Raji (cell line): Measurements from ENCODE around the gene TPD52L1.

ENCODE experiments used
- POLR2A ChIP-seq: IDR thresholded peaks from 2 replicates; pipeline ENCODE4 v1.6.1; 2011; ENCODE audit warnings: low read depth, low read length, control low read depth; ENCODE audit not compliant: insufficient read depth

Gene TPD52L1

DNA sequence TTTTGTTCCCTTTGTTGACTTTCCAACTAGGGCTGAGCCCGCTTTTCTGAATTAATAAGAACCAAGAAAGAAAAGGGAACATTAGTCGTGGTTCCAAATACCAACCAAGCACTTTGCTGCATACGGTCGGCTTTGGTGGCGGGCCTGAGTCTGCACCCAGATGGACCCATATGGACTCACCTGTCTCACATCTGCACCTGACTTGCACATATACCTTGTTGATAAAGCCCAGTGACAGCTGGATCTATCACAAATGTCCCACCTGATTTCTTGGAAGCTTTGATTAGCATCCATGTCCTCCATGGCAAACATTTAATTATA lies 39.0 kb downstream of the TPD52L1 start:
- TF ChIP-seq POLR2A, result no peak

DNA sequence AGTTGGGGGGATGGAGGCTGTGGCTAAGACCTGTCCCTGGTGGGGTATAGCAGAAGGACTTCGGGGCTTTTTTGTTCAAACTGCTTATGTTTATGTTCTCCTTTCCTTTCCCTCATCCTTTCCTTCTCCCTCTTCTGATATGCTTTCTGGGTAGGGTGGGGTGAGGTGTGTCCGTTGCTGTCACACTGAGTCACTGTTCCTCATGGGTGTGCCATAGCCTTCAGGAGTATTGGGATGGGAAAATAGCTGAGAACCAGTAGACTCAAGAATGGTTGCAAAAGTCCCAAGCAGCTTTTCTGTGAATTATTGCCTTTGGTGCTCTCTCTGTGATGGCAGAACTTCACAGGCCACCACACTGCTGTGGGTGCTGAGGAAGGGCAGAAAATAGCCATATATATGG lies 39.6 kb downstream of the TPD52L1 start:
- TF ChIP-seq POLR2A, result no peak

DNA sequence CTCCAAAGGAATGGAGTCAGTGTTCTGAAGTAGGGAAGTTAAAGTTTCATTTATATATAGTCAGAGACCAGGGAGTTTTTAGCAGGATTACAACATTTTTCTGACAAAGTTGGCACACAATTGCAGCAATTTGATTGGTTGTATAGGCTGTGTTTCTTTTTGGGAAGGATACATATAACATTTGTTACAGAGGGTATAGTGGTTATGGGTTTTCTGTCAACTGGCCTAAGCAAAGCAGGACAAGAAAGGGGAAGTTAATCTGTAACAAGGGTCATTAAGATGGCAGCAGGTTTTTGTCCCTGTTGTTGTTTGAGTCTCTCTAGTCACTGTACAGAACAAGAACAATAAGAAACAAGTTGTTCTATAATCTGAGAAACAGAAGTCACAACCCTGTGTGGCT lies 41.4 kb downstream of the TPD52L1 start:
- no peak for TF ChIP-seq POLR2A

DNA sequence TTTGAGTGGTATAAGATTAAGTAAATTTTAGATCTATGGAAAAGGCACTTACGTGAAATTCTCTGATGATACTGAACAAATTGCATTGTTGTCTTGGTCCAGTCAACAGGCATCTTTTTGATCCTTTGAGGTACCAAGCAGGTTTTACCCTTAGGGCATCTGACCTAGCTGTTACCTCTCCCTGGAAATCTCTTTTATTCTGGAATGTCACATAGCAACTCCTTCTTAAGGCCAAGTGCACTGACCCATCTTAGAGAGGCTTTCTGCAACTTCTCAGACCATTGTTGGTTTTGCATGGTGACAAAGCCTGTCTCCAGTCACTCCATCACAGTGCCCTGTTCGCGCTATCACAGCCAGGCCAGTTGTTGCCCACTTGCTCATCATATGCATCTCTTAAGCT lies 42.0 kb downstream of the TPD52L1 start:
- TF ChIP-seq POLR2A, result no peak

DNA sequence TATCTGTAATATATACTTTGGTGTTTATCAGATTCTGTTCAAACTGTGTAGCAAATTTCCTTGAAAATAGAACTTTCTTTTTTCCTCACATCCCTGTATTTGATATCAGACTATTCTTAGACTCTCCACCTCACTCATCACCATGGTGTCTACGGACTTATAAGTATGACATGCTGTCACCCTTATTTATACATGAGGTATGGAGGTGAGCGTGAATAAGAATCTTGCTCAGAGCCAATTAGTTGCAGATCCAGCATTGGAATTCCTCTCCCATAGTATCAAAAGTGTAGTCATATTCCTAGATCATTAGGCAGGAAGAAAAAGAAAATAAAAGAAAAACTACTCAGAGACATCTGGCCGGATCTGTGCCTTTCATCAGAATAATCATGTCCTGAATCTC lies 43.0 kb downstream of the TPD52L1 start:
- no peak for TF ChIP-seq POLR2A

DNA sequence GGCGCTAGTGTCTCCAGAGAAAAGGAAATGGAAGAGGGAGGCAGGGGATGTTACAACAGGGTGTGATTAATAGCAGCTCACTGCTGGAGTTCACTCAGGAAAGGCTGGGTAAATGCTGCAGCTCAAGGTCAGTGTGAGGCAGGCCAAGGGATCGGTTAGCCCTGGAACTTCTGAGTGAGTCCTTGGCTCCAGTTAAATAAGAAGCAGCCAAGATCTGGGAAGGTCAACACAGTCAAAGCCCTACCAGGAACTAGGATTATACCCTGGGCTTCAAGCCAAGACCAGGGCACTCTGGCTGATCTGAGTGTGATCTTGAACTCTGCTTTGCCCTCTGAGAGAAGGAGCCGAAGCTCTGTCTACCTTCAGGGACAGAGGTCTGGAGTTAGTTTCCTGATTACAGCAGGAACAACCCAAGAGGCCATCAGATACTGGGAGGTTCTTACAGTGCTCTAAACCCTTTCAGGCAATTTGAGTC lies 44.3 kb downstream of the TPD52L1 start:
- no peak for TF ChIP-seq POLR2A

DNA sequence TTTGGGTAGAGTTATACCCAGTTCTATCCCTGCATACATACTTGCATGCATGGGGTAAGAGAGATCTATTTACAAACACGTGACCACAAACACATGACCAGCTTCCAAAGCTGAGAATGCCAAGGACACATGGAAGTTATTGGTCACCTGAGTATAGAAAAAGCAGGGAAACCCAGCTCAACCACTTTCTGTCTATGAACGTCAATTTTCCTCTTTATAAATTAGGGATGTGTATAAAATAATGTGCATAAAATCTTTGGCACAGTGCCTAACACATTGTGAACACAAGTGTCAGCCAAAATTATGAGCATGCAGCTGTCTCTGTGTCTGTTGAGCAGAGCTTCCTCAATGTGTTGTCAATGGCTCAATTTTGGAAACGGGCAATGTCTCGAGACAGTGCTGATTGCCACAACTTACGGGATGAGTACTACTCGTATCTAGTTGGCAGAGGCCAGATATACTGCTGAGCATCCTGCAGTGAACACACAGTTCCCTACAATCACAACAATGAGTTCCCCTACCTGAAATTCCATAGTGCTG lies 44.9 kb downstream of the TPD52L1 start:
- no peak for TF ChIP-seq POLR2A

DNA sequence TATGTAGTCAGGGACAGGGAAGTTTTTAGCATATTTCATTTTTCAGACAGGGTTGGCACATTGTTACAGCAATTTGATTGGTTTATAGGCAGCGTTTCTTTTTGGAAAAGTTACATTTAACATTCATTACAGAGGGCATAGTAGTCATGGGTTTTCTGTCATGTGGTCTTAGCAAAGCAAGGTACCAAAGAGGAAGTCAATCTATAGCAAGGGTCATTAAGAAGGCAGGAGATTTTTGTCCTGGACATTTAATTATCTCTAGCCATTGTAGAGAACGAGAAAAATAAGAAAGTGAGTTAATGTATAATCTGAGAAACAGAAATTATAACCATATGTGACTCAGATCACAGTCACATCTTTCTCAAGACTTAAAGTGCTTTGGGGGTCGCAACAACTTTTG lies 47.4 kb downstream of the TPD52L1 start:
- TF ChIP-seq POLR2A, result no peak

DNA sequence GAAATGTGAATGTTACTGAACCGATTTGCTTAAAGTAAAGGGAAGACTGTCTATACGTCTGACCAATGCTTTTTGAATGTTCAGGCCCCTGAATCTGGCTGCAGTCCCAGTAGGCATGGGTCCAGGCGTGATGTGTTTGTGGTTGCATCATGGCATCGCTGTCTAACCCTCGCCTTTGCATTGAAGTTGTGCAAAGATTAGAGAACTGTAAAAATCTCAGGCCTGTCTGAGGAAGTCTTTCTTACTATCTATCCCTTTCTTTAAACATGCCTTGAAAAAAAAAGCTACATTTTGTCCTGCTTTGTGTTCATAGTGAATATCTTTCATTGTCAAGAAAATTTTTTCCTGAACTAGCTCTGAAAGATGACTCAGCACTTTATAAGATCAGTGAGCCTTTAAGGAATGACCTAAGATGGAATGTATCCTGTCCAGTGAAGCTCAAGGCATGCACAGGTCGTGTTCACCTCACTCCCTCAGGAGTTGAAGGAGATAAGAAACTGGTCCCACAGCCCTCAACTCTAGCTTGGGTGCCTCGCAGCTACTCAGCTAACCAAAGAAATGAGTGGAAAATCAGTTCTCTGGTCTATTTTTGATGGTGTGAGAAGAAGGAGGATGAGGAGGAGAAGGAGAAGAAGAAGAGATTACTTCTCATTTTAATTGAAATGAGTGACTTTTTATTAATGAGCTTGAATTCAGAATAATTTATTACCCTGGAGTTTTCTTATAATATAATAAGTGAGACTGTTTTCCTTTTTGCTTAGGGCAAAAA lies 48.6 kb downstream of the TPD52L1 start:
- TF ChIP-seq POLR2A, result no peak

DNA sequence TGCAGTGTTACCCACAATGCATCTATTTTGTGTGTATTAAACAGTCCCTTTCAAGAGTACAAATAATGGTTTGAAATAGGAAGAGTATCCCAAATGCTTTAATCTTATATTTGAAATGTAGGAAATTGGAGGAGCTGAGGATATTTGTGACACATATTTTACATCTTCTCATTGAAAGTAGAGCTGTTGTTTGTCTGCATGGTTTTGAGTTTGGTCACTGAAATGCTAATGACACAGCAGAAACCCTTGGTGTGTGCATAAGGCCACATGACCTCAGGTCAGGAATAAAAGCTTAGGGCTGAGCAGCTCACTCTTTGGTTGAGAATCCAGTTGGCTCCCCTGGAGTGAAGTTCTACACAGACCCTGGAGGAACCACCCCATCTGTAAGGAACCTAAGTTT lies 49.8 kb downstream of the TPD52L1 start:
- TF ChIP-seq POLR2A, result no peak

DNA sequence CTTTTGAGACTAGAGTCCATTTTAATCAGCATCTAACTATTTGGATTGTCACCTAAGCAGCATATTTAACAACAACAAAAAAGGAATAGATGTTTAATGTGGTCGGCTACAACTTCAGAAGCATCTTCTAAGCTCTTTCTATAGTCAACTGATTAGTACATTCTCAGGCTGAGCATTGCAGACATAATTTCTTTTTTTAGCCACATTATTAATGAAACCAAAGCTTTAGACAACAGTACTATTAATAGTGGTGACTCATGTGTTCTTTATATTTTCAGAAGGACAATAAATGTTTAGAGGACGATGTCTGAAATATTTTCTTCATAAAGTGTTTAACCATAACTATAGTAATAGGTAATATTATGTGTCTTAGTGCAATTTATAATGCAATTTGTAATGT lies 52.4 kb downstream of the TPD52L1 start:
- TF ChIP-seq POLR2A, result no peak

DNA sequence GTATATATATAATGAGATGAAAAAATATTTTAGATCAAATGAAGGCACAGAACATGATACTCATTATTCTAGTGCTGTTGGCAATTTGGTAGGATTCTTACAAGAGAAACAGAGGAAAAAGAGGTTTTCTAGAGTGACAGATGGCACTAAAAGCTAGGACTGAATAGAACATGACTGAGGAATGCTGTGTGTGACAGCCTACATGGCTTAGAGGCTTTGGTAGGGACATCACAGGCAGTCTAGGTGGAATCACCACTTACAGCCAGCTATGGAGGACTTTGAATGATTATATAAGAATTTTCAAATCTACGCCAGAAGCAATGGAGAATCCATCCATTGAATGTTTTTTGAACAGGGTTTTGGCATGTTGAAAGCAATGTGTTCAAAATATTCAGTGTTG lies 52.8 kb downstream of the TPD52L1 start:
- TF ChIP-seq POLR2A, result no peak

DNA sequence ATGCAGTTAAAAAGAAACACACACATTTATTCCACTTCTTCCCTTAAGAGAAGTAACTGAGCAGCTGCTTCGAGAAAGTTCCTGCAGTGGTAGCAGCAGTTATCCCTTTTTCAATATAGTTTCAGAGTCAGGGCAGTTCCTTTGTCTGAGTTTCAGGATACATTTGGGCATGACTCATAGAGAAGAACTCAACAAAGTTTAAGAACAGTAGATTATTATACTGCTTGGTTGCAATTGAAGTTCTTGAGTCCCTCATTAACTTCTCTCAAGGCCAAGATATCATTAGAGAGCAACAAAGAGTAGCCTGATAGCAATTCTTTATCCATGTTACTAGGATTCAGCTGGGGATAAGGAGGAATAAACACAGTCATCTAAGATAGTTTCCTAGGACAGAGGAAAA lies 54.4 kb downstream of the TPD52L1 start:
- TF ChIP-seq POLR2A, result no peak

DNA sequence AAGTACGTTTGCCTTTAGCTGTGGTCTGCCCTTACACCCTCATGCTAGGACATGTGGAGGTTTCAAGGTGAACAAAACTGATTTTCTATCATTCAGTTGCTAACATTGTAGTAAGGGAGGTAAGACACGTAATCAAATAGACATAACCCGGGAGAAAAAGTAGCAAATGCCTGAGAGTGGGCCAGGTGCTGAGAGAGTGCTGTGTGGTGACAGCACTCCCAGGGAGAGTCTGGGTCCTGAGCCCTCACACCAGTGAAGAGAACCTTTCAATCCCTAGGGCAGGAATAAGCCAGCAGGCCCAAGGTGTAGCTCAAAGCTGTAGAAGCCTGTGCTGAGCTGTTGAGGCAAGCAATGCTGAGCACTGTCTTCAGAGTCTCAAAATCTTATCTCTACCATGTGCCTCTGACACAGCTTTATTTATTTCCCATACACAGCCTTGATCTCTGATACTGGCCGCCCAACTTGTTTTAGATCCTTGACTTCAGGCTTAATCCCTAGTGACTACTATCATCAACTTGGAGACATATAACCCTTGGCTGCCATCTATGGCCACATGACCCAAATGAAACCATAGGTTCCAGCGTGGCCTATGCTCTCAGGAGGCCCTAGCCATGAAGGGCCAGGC lies 55.2 kb downstream of the TPD52L1 start:
- TF ChIP-seq POLR2A, result no peak

DNA sequence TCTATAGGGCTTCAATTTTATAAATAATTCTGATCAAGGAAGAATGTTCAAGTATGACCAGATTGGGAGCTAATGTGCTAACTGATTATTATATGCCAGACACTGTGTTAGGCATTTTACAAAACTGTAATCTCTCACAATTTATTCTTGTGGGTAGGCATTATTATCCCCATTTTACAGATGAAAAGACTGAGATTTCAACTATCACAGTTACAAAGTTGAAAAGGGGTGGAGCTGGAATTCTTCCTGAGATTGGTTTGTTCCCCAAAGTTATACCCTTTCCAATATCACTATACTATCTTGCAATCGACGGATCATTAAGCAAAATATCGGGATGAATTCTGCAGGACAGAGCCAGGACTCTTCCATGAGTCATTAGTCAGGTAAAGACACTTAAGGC lies 57.1 kb downstream of the TPD52L1 start:
- no peak for TF ChIP-seq POLR2A

DNA sequence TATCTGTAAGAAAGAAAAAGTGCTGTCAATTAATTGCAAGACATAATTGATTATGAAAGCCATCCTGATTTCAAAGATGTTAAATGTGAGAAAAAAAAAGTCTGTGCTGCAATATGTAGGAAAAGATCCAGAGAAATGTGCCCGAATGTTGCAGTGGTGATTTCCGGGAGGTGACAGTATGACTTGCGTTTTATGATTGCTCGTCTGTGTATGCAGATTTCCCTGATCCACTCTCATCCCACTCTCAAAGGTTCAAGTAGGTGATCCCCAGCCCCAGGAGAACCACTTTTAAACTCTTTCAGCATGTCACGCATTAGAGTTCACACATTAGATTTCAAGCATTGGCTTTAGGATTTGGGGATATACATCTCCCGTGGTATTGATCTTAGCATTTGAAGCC lies 57.8 kb downstream of the TPD52L1 start:
- TF ChIP-seq POLR2A, result no peak
